ENCODE measurements around the gene MICU2.
A peak's percentile ranks its signal among the peaks of the same experiment; 100 is the strongest.

MICU2 gene, protein sequence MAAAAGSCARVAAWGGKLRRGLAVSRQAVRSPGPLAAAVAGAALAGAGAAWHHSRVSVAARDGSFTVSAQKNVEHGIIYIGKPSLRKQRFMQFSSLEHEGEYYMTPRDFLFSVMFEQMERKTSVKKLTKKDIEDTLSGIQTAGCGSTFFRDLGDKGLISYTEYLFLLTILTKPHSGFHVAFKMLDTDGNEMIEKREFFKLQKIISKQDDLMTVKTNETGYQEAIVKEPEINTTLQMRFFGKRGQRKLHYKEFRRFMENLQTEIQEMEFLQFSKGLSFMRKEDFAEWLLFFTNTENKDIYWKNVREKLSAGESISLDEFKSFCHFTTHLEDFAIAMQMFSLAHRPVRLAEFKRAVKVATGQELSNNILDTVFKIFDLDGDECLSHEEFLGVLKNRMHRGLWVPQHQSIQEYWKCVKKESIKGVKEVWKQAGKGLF

DNA sequence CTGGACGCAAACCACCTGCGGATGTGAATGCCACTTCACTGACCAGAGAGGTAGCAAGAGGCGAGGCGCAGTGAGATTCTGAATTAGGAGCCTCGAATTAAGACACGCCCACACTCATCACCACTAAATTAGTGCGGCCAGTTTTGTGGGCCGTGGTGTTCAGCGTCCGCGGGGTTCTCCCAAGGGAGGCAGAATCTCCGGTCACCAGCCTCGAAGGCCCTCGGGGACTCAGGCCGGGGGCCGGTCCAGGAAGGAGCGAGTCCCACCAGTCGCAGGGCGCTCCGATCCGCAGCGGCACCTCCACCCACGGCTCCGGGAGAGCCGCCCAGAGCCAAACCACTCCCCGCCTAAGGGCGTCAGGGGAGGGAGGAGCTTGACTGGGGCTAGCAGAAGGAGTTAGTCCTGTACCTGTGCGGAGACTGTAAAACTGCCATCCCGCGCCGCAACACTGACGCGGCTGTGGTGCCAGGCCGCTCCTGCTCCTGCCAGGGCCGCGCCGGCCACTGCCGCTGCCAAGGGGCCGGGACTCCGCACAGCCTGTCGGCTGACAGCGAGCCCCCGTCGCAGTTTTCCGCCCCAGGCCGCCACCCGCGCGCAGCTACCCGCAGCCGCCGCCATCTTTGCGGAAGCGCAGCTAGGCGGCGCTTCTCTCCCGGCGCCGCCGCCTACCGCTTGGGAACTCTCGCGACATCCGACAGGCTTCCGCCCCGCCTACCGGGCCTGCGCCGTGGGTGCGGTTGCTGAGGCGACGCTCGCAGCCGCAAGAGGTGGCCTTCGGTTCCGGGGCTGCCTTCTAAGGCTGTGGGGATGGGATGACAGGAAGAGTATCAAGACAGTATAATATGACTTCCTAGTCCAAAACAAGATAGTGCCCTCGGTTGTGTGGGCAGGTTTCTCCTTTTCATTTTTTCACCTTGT lies at the start of gene MICU2:
Gene MICU2, minus strand, starts transcription at position 640 of the 918 bp plus-strand sequence. Its CDS starts 22 bp downstream, at position 618.
- peak; percentile 56 to 96 (median 84) for DNase-seq

DNA sequence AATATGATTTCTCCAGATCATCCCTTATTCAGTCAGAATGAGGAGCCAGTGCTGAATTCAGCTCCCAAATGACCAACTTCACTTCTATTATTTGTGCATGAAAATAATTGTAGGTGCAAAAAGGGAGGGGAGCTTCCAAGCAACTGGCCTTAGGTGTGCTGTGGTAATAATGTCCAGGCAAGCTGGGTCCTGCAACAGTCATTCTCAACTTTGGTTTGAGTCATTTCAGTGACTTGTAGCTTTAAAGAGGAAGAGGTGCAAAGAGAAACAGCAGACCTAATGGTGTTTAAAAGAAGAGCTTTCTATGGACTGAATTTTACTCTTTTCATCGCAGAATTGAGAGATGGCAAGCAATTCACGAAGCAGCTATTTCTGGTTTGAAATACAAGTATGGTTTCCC lies 37.7 kb upstream of the MICU2 start:
- DNase-seq, result no peak

DNA sequence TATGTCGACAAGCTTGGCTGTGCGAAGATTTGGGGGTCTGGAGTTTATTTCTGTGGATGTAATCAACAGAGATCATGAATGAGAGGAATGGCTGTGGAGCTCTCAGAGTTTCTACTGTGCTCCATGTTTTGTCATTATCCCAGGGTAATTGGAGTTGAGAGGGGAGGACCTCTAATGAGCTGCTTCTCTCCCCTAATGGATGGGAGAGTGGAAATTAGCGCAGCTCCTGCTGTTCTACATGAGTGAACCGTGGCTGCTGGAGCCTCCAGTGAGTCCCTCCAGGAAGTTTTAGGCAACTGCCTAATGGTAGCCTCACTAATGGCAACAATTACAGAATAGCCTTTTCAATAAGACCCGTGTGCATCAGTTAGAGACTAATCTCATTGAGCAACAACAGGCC lies 35.6 kb upstream of the MICU2 start:
- DNase-seq, result no peak

DNA sequence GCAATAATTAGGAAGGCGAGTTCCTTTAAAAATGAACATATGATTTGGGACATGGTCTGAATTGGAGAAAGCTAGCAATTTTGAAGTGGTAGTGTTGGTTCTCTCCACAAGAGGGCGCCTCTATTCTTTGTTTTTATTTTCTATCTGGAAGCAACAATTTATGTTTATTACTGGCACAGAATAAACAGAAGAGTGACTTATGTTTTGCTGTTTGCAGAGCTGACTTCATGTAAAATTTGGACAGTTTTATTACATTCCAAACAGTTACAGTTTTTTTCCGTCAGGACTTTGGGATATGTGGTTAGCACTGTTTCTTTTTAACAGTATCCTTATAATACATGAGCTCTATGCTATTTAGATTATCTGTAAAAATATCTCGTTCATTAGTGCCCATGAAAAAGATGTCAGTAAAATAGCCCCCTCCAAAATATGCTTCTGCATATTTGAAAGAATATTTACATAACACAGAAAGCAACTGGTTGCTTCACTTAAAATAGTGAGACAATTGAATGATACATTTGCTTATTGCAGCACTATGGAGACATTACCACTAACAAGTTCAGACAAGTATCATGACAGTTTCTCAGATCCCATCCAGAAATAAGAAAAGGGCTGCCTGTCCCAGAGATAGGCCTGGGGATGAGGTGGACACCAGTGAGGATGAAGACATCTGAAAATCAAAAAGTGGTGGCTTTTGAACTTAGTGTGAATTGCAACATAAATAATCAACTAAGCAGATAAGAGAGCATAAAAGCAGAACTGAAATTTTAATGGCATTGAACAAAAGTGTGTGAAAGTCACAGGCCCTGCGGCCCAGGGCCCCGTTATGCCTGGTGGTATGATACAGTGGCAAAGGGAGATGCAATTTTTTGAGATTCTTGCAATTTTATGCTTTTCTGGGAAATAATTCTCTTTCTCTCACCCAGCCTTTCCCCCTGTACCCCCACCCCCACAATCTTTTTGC lies 34.6 kb upstream of the MICU2 start:
- DNase-seq, result peak in 2 of 56 donors; percentile 7 to 52

DNA sequence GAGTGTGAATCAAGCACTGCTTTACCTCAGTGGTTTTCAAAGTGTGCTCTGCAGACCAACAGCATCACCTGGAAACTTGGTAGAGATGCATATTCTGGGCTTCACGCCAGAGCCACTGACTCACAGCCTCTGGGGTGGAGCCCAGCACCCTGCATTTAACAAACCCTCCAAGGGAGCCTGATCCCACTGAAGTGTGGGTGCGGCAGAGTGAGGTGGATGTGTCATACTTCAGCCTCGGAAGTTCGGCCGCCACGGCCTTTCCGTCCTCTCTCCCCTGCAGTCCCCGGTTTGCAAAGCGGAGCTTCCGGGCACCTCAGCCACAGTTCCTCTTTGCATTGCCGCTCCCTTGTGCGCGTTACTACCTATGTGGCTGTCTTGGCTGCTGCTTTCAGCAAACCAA lies 33.3 kb upstream of the MICU2 start:
- DNase-seq, result peak in 1 of 56 donors; percentile 25

DNA sequence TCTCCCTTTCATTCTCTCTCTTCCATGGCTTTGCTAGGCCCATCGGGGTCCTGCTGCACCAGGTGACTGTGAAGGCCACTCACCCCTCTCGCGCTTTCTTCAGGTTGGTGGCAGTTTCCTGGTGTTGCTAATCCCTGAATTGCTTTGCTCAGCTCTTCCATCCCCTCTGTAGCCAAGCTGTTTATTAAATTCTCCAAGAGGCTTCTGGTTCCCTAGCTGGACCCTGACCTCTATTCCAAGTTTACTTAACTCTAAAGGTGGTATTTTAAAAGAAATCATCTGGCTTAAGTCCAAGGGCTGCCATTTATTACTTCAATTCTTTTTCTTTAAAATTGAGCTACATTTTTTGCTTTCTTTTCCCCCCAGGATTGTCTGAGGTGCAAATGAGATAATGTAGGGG lies 32.7 kb upstream of the MICU2 start:
- DNase-seq, result no peak

DNA sequence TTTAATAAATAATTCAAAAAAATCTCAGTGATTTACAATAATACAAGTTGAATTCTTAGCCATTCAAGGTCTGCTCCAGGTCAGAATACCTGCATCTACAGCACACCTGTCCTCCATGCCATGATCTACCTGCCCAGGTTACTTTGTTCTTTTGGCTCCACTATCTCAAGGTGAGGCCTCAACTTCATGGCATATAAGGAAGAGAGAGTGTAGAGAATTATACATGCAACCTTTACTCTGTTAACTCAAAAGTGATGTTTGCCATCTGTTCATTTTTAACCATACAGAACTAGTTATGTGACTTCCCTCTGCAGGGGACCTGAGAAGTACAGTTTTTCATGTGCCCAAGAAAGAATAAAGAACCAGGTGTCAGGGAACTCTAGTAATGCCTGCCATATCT lies 28.2 kb upstream of the MICU2 start:
- DNase-seq, result no peak

DNA sequence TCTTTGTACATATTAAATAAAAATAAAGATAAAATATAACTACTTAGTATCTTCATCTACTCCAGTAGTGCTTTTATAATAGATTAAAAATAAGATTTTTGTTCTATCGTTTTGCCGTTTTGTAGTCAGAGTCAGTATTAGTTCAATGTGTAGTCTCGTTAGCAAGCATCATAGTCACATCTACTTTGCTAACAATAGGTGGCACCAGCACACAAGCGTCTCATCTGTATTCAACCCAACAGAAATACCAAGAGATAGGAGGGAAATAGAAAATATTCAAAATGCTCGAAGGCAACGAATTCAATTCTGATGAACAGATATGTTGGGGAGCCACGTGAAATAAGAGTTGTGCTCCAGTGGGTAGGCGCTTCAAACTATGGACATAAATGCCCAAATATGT lies 21.4 kb upstream of the MICU2 start:
- no peak for DNase-seq

DNA sequence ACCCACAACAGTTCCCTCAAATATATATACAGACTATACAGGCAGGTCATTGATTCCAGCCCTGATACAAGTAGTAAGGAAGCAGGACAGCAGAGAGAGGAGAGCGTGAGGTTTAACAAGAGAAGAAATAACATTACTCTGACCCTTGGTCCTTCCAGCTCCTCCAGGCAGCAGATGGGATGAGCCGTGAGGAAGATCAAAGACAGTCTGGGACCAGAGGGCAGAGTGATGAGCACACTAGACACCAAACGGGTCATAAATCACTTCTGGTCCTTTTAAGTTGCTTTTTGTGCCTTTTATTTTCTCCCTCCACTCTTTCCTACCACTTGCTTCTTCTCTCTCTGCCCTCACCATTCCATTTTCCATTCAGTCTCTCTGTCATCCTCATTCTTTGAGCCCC lies 16.9 kb upstream of the MICU2 start:
- DNase-seq, result no peak

DNA sequence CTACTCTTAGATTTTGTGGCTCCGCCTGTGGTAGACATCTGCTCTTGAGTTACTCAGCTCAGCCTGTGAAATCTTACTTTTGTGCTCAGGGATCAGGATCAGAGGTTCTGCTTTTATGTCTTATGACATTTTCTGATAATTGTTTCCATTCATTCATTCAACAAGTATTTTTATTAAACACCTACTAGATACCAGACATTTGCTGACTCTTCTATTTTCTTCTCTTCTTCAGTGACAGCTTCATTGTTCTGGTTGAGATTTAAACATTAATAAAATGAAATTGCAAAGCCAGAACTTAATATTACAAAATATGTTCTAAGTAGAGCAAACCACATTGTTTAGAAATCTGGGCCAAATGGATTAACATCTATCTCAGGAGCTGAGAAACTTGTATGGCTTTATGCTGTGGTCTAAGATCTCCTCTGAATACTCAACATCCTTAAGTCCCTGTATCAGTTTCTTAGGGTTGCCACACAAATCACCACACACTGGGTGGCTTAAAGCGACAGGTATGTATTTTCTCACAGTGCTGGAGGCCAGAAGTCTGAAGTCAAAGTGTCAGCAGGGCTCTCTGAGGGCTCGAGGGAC lies 15.8 kb upstream of the MICU2 start:
- no peak for DNase-seq

DNA sequence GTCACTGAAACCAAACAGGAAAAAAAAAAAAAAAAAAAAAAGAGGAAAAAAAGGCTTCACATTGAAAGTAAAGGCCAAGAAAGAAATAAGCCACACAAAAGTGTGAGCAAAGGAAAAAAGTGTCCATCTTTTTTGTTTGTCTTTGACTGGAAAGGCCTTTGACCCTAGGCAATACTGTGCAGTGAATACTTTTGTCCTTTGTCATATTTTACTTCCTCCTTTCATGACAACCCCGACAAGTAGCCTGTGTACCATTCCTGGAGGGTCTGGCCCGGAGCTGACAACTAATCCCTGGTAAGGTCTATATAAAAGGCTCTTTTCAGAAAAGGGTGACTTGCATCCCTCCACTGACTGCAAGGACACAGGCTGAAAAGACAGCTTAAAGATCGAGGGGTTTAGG lies 12.9 kb upstream of the MICU2 start:
- DNase-seq, result no peak

DNA sequence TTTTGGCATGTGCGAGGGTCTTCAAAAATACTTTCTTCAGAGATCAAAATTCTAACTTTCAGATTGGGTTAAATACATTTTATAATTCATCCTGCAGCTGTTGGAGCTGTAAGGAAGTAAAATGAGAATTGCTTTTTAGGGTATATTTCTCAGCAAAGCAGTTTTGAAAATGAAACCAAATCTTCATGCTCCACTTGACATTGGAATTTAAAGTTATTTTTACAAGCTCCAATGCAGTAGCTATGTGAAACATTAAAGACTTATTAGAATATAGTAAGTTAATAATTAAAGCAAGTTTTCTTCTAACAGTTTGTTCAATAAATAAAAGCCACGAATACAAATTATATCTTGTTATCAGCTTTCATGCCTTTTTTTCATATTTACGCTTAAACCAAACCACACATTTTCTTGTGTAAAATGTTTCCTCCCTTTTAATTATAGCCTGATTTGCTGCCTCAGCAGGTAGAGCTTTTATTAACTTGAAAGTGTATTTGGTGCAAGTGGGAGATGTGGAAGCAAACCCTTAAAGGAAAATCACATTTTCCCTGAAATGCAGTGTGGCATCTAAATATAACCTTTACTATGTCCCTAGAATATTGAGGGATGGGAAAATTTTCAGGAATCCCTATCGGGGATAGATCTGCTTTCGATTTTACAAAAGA lies 12.4 kb upstream of the MICU2 start:
- no peak for DNase-seq

DNA sequence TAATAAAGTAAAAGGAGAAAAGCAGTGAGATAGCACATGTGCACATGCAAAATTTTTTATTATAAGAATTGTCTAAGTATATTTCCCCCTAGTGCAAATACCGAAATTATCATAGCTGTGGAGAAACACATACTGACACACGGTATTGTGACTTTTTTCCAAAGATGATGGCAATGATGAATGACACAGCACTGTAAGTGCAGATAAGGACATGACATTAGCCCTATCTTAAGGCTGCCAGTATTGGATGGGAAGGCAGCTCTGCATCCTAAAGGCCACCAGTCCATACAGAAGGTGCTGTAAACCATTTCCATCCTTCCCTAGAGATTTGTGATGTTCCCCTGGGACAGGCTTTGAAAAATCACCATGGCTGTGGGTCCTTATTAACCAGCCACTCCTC lies 11.5 kb upstream of the MICU2 start:
- no peak for DNase-seq

DNA sequence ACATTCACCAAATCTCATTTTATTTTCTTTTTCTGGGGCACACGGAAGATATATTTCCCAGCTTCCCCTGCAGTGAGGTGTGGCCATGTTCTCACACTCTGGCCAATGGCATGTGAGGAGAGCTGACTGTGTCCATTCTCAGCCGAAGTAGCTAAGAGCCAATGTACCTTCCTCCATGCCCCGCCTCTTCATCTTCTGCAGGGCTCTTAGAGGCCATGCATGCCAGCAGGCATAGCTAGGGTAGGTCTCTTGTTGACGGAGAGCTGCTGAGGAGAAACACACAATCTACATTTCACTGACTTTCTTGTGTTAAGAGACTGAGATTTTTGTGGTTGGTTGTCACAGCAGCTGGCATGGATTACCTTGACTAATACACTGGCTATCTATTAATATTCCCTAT lies 9.8 kb upstream of the MICU2 start:
- no peak for DNase-seq

DNA sequence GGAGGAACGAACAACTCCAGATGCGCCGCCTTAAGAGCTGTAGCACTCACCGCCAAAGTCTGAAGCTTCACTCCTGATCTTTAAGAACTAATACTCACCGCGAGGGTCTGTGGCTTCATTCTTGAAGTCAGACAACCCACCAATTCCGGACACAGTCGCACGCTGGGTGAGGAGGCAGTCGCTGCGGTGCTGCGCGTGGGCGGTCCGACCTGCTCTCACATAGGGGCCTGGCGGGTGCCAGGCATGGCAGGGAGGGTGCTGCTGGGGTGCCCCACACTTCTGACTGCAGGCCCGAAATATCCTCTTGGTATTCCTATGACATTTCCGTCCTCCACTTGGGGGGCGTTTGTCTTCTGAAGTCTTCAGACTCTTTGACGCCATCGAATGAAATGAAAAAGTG lies 7.4 kb upstream of the MICU2 start:
- no peak for DNase-seq

DNA sequence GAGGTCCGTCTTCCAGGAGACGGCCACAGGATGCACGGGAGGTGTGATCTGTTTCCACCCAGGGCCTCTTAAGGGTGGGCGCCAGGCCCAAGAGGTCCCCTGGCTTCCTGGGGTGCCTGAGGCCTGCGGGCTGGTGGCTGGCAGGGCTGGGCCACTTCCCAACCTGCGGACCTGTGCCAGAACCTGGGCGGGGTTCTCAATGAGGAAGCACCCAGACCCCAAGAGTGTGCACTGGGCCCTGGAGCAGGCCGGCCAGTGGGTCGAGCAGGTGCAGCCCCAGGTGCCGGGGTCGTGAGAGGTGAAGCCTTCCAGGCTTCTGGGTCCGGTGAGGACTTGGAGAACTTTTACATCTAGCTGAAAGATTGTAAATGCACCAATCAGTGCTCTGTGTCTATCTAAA lies 6.7 kb upstream of the MICU2 start:
- DNase-seq, result no peak

DNA sequence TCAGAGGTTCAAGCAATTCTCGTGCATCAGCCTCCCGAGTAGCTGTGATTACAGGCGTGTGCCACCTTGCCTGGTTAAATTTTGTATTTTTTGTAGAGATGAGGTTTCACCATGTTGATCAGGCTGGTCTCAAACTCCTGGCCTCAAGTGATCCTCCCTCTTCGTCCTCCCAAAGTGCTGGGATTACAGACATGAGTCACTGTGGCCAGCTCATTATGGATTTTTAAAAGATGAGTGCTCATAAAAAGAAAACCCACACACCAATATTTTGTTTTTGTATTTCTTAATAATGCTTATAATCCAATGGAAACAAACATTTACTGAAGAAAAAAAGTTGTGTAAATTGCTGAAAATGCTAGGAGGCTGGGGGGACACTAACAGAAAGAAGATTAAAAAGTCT lies 5.0 kb upstream of the MICU2 start:
- no peak for DNase-seq

DNA sequence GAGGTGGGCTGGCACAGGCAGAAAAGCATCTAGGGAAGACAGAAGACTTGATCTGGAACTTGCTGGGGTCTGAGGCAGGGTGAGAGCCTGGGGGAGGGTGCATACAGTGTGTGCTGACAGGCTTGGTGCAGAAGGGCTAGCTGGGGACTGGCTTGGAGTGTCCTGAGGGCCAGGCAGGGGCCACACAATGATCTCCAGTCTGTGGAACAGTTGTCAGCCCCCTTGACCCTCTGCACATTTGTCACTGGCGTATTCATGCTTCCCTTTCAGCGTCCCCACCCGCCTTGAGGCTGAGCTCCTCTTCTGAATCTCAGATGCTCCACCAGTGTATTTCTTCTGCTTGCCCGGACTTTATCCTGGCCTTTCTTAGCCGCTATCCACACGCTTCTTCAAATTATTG lies 2.8 kb upstream of the MICU2 start:
- no peak for DNase-seq

DNA sequence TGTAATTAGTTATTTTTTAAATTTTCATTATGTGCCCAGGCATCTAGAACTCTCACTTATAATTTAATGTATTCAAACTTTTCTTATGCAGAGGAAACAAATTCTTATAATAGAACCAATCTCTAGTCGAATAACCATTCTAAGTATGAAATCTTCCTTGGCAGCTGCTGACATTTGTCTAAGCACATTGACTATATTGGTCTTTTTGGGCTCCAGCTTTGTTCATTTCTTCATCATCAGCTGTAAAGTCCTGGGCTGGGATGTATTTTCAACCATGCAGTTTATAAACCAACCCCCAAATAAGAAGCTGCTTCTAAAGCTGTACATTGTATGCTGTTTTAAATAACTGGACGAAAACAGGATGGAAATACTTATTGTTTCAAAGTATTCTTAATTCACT lies 2.3 kb upstream of the MICU2 start:
- no peak for DNase-seq

DNA sequence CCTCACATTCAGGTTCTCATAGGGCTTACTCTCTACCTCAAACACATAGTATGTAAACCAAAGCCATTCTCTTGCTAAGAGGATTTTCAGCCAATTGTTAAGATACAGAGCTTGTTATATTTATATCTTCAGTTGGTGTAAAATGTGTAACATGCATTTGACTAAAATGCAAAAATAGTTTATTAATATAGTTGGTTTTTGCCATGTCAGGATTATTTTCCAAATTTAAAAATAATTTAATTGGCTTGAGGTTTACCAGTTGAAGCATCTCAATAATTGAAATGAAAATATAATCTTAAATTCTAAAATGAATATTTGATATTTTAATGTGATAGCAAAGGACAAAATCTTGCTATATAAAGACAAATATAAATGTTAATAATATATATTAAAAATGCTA lies 7.2 kb downstream of the MICU2 start:
- DNase-seq, result no peak

DNA sequence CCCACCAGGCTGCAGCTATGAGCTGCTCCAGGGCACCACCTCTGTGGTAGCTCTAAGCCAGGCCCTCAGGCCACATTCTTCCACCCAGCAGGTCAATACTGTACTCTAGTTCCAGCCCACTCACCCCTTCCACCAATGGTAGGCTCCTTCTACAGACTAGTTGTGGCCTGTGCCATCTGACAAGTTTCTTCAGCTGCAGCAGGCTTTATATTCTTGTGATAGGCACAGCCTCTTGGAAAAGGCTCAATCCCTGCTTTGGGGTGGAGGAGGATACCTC lies 8.5 kb downstream of the MICU2 start:
- no peak for DNase-seq

Data from amygdala (tissue), 56 donors.